Stimulated activated CD4-positive, alpha-beta T cell treated with anti-CD3 and anti-CD28 coated beads, Interleukin-2, amount 100 ng/mL, for 4 hours (primary cell): ENCODE data around the gene AMIGO1.

ENCODE experiments used
- DNase-seq: peaks from one replicate; pipeline ENCODE4 v3.0.0-alpha.2; 2020; ENCODE audit warnings: low read depth

AMIGO1 gene

GRCh38 chr1:109502364-109502851, 7.1 kb downstream of the AMIGO1 start:
- peak; percentile 36 for DNase-seq

GRCh38 chr1:109501644-109502363, 7.7 kb downstream of the AMIGO1 start:
- no peak for DNase-seq

DNA sequence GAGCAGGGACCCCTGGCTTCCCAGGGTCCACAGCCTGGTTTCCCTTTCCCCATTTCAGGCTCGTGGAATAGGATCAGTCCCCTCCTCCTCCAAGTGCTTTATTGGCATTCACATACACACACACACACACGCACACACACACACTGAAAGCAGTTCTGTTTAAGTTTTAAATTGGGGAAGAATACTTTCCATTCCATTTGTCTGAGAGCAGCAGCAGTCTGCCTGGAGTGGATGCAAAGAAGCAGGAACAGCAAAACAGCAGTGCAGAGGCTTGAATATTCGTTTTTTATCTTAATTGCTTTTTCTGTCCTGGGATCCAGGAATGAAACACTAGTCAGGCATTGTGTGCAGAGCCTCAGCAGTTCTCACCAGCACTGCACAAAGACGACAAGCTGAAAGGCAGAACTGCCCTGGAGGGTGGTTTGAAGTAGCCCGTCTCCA, 8.6 kb downstream of the AMIGO1 start:
- DNase-seq = no peak

DNA sequence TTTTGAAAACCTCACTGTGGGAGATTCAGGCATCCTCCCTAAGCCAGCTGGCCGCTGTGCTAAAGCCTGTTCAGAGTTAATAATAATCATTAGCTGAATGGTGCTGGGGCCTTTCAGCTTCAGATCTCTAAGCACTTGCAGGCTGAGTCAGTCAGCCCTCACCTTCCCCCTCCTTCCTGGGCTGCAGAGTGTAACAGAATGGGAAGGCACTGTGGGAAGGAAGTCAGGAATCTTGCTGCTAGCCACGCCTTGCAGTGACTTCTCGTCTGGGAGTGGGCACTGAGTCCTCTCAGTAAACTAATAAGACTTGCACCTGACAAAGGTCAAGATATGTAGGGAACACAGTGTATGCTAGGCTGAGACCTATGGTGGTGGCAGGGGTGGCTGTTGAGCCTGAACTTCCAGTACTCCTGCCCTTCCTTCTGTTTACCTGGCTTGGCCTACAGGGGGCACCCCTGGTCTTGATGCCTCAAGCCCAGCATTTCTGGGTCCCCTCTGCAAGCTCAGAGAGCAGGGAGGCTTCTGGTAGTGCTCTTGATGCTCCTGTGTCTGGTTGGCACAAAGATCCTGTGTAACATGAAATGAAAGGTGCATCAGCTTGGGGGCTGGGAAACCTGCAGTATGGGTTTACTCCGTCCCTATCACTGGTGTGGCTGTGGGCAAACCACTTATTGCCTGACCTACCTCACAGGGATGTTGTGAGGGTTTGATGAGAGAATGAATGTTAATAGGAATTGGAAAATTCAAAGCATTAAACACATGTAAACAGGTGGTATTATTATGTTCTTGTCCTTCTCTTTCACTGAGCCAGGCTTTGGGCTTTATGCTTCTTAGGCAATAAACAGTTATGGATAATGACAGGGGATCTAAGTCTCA, 9.6 kb downstream of the AMIGO1 start:
- peak; percentile 44 for DNase-seq

GRCh38 chr1:109499081-109499480, 10.4 kb downstream of the AMIGO1 start:
- no peak for DNase-seq

- peak; percentile 65 for DNase-seq
These were observed 11.2 kb downstream of the AMIGO1 start for GRCh38 chr1:109498161-109498801.

DNA sequence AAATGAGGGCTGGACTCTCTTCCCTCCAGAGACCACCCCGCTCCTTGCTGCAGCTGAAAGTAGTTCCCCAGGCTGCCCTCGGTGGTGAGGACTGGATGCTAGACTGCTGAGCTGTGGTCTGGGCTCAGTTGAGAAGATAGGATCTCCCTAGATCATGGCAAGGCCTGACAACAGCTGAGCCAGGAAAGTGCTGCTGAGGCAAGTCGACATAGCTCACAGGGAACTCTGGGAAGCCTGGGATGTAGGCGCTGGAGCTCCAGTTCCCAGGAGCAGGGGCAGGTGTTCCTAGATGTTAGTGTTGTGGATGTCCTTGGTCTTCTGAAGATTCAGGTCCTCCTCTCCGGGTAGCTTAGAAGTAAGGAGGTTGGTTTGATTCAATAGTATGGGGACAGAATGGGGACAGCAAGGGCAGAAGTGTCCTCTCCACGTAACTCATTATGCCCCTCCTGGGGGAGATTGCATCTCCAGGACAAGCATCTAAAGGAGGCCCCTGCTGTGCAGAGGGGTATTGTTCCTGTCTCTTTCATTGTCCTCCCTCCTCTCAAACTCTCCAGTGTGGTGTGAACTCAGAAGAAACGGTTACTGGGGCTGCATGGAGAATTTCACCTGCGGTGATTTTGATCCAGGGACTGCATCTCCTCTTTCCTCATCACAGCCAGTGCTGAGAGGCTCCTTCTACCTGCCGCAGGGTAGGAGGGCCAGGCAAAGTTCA, 11.9 kb downstream of the AMIGO1 start:
- DNase-seq = no peak

- no peak for DNase-seq
These were observed 13.8 kb downstream of the AMIGO1 start for GRCh38 chr1:109495738-109496137.

DNA sequence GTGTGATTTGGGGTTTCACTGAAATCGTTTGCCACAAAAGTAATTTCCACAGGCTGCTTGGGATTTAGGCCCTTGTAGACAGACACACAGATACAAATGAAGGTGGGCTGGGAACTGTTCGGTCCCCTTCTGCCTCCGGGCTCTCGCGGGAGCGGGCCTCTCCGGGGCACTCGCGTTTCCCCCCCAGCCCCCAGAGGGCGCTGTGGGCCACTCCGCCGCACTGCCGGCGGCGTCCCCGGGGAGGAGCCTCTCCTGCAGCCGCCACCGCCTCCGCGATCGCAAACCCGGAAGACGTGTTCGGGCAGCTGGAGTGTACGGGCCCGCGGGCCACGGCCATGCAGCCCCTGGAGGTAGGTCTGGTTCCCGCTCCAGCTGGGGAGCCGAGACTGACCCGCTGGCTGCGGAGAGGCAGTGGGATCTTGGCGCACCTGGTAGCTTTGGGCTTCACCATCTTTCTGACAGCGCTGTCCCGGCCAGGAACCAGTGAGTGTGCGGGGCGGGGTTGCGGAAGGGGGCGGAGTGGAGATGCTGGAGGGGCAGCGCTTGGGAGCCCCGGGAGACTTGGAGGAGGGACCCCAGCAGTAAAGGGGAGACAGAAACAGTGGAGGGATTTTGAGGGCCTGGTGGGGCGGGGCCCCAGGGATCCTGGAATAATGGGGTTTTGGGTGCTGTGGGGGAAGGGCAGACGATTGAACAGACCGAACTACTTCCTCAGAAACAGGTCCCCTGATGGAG, 15.6 kb downstream of the AMIGO1 start, which contains the start of gene CYB561D1:
Gene CYB561D1 (plus strand): TSS at position 290 of the 735 bp plus-strand sequence. CDS start 46 bp downstream, at position 336.
- DNase-seq = peak; percentile 84

GRCh38 chr1:109493227-109493626, 16.3 kb downstream of the AMIGO1 start:
- no peak for DNase-seq

- no peak for DNase-seq
These were observed 16.7 kb downstream of the AMIGO1 start for GRCh38 chr1:109492779-109493178.

GRCh38 chr1:109491372-109491771, 18.2 kb downstream of the AMIGO1 start:
- no peak for DNase-seq

- no peak for DNase-seq
These were observed 18.6 kb downstream of the AMIGO1 start for GRCh38 chr1:109490934-109491302.

- DNase-seq = peak; percentile 65
These were observed 19.2 kb downstream of the AMIGO1 start for GRCh38 chr1:109490029-109490933.

GRCh38 chr1:109488696-109489095, 20.8 kb downstream of the AMIGO1 start:
- DNase-seq = no peak

- no peak for DNase-seq
These were observed 21.3 kb downstream of the AMIGO1 start for GRCh38 chr1:109488201-109488600.

GRCh38 chr1:109487261-109487660, 22.3 kb downstream of the AMIGO1 start:
- DNase-seq = no peak

- no peak for DNase-seq
These were observed 24.5 kb downstream of the AMIGO1 start for GRCh38 chr1:109485001-109485400.

- no peak for DNase-seq
These were observed 25.0 kb downstream of the AMIGO1 start for GRCh38 chr1:109484519-109484975.
